Activated T-helper 1 cell treated with anti-CD3 and anti-CD28 coated beads, Interleukin-12 subunit alpha, Interleukin-12 subunit beta, Interleukin-2, Interleukin-4 antibody, amounts not matched to agents 30 ng/mL and 10 ng/mL and 1 ng/mL, durations not matched to agents 14 hours and 24 hours and 36 hours (primary cell): ENCODE measurements around the gene DOCK11. TPM values are rescaled to one million over a fixed set of nuclear protein-coding genes. Genes with fewer than 3 reads are reported as not detected.
"Not testable (repeated sequence)": the region's sequence is repeated elsewhere in the genome, so short reads cannot be mapped to it uniquely, and the experiment has no call there.

Source experiments
- DNase-seq: peaks from one replicate; pipeline ENCODE4 v3.0.0; 2021; ENCODE audit warnings: low spot score
- H3K27ac Mint-ChIP-seq: one replicate; pipeline ENCODE4 v1.8.0; 2021; ENCODE audit warnings: mild to moderate bottlenecking, mixed read lengths
- H3K27me3 Mint-ChIP-seq: one replicate; pipeline ENCODE4 v1.8.0; 2022; ENCODE audit warnings: mild to moderate bottlenecking, moderate library complexity, mixed read lengths; ENCODE audit not compliant: insufficient read depth
- H3K36me3 Mint-ChIP-seq: one replicate; pipeline ENCODE4 v1.8.0; 2021; ENCODE audit warnings: low read depth, mixed read lengths
- H3K4me1 Mint-ChIP-seq: one replicate; pipeline ENCODE4 v1.8.0; 2021; ENCODE audit warnings: low read depth, mixed read lengths
- H3K4me3 Mint-ChIP-seq: one replicate; pipeline ENCODE4 v1.8.0; 2021; ENCODE audit warnings: mild to moderate bottlenecking, moderate library complexity, mixed read lengths
- H3K9me3 Mint-ChIP-seq: one replicate; pipeline ENCODE4 v1.8.0; 2021; ENCODE audit warnings: mixed read lengths
- intact Hi-C: fragments of 100-400 bp; cut with micrococcal nuclease; formaldehyde crosslinking; loops from one replicate; pipeline ENCODE4 v1.15.1; 2024
- total RNA-seq: library from RNA; stranded (reverse); gene quantifications from 2 replicates; pipeline ENCODE4 v1.2.3, GENCODE V29; 2022

The DOCK11 gene
- 28.6 and 30.1 TPM in 2 replicates for total RNA-seq

DNA sequence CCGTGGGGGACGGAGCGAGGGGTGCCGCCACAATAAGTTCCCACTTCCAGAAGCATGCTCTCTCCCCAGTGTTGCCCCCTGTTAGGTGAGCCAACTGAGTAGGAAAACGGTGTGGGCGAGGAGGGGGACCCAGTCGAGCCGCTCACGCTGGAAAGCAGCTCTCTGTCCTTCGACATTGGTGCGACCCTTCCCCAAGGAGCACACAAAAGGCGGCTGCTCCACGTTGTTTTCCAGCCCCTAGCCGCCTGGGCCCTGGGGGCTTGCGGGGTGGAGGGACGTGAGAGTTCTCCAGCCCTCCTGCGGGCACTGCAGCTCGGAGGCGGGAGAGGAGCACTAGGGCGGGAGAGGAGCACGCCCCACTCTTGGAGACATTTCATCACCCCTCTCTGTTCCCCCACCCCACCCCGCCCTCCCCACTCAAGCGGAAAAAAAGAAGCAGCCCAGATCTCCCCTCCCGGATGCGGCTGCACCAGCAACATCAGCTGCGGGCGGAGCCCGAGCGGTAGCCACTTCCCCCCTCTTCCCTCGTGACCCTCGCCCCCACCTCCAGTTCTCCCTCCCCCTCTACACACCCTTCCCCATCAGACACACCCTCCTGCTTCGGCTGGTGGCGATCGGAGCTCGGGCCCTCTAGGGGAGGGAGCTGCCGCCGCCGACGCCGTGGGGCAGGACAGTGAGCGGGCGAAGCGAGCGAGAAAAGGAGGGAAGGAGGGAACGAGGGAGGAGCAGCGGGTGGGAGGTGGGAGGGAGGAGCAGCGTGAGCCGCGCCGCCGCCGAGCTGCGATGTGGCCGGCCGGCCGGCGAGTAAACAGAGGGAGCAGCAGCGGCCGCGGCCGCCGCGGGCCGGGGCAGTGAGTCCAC is at the start of gene DOCK11:
TSS of gene DOCK11 (plus strand) at position 755 of the 861 bp plus-strand sequence. CDS start 157 bp downstream, outside the sequence.
- Mint-ChIP-seq H3K27me3 (no peaks in the 10 kb centered on the region), H3K4me1 (peaks cover 30% of the 10 kb centered on the region), H3K9me3 (no peaks in the 10 kb centered on the region), H3K36me3 (peaks cover 4% of the 10 kb centered on the region), H3K4me3 (peak within 1 kb of the TSS; percentile 98), H3K27ac (peak within 1 kb of the TSS; percentile 97)
- DNase-seq = peak; percentile 75
- intact Hi-C loops = loop anchor here (1.0 to 5.0 kb wide), 5 partner anchors 33 to 742 kb away; partner anchors contain the start of genes PGRMC1 and WDR44

DNA sequence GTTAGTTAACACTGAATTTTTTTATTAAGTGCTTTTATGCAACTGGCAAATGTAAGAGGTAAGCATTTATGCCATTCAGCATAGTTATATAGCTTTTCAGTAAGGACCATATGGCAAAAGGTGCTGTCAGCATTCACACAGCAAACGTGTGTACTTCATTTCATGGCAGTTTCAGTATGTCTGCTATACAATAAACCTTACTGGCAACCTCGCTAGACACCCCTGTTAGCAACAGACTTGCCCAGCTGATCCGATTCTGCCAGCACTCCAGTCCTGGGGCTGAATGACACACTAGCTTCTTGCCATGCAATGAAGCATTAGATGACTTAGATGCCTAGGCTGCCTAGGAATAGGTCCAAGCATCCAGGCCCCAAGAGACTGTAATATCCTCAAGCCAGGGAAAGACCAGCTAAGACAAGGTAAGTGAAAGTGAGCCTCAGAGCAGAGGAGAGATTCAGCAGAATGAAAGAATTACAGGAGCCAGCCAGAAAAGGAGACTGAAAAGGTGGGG is 47.3 kb upstream of the DOCK11 start:
- Mint-ChIP-seq H3K4me3 (no peak overlapping the region), H3K9me3 (no peaks in the 10 kb centered on the region), H3K27me3 (no peaks in the 10 kb centered on the region), H3K36me3 (peaks cover 4% of the 10 kb centered on the region), H3K4me1 (no peaks in the 10 kb centered on the region), H3K27ac (no peak overlapping the region)
- DNase-seq = no peak
- intact Hi-C loops = no loop called here

GRCh38 chrX:118455013-118455412 is 40.6 kb upstream of the DOCK11 start:
- intact Hi-C loops = no loop called here
- Mint-ChIP-seq H3K27me3 (peaks cover 2% of the 10 kb centered on the region), H3K27ac (no peak overlapping the region), H3K36me3 (peaks cover 5% of the 10 kb centered on the region), H3K4me3 (no peak overlapping the region), H3K4me1 (no peaks in the 10 kb centered on the region), H3K9me3 (no peaks in the 10 kb centered on the region)
- DNase-seq = no peak

- H3K27ac Mint-ChIP-seq = no peak overlapping the region
- H3K9me3 Mint-ChIP-seq = no peaks in the 10 kb centered on the region
- no peak overlapping the region for H3K4me3 Mint-ChIP-seq
- DNase-seq = no peak
- no peaks in the 10 kb centered on the region for H3K36me3 Mint-ChIP-seq
- no peaks in the 10 kb centered on the region for H3K4me1 Mint-ChIP-seq
- peaks cover 5% of the 10 kb centered on the region for H3K27me3 Mint-ChIP-seq
- intact Hi-C loops = loop anchor here (1.0 kb wide), 2 partner anchors 77 to 142 kb away; no protein-coding TSS in a partner anchor
These were observed 36.1 kb upstream of the DOCK11 start for GRCh38 chrX:118459494-118459893.

- Mint-ChIP-seq H3K27ac (no peak overlapping the region), H3K9me3 (no peaks in the 10 kb centered on the region), H3K27me3 (peaks cover 3% of the 10 kb centered on the region), H3K36me3 (no peaks in the 10 kb centered on the region), H3K4me3 (no peak overlapping the region), H3K4me1 (no peaks in the 10 kb centered on the region)
- intact Hi-C loops = no loop called here
- no peak for DNase-seq
These were observed 31.1 kb upstream of the DOCK11 start for GRCh38 chrX:118464501-118464900.

DNA sequence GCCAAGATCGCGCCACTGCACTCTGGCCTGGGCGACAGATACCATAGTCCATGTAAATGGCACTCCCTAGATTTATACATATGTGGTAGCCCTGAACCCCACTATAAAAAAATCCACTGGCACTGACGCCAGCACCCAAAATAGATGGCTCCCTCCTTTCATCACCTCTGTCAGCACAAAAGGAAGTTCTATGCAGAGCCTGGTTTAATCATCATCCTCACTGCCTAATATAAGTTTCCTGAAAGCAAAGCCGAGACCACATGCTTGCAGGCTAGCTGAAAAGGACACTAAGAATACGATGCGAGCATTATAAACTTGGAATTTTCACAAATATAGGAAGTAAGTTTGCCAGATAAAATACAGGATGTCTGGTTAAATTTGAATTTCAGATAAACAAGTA is 27.5 kb upstream of the DOCK11 start:
- H3K9me3 Mint-ChIP-seq = no peaks in the 10 kb centered on the region
- intact Hi-C loops = no loop called here
- no peak overlapping the region for H3K27ac Mint-ChIP-seq
- no peak for DNase-seq
- H3K4me3 Mint-ChIP-seq = no peak overlapping the region
- H3K4me1 Mint-ChIP-seq = no peaks in the 10 kb centered on the region
- H3K27me3 Mint-ChIP-seq = peaks cover 1% of the 10 kb centered on the region
- no peaks in the 10 kb centered on the region for H3K36me3 Mint-ChIP-seq

DNA sequence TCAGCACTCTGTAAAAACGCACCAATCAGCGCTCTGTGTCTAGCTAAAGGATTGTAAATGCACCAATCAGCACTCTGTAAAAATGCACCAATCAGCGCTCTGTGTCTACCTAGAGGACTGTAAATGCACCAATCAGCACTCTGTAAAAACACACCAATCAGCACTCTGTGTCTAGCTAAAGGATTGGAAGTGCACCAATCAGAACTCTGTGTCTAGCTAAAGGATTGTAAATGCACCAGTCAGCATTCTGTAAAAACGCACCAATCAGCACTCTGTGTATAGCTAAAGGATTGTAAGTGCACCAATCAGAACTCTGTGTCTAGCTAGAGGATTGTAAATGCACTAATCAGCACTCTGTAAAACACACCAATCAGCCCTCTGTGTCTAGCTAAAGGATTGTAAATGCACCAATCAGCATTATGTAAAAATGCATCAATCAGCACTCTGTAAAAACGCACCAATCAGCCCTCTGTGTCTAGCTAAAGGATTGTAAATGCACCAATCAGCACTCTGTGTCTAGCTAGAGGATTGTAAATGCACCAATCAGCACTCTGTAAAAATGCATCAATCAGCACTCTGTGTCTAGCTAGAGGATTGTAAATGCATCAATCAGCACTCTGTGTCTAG is 24.8 kb upstream of the DOCK11 start:
- intact Hi-C loops, H3K27me3 Mint-ChIP-seq, DNase-seq, H3K27ac Mint-ChIP-seq, H3K9me3 Mint-ChIP-seq, H3K36me3 Mint-ChIP-seq, H3K4me1 Mint-ChIP-seq, H3K4me3 Mint-ChIP-seq: not testable (repeated sequence)

DNA sequence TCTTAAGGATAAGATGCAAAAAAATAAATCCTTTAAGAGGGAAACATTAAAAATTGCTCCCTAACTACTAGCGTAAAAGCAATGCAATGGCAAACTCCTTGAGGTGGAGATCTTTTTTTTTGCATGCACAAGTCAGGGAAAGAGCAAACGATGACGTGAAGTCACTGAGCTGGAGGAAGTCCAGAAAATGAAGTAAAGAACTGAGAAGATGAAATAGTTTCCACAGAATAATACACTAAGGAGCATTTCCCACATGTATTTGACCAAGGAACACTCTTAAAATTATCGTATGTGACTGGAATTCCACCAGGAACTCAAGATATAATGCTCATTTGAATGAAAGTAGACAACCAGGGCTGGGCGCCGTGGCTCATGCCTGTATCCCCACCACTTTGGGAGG is 21.0 kb upstream of the DOCK11 start:
- intact Hi-C loops = no loop called here
- Mint-ChIP-seq H3K9me3 (no peaks in the 10 kb centered on the region), H3K27me3 (no peaks in the 10 kb centered on the region), H3K4me3 (no peak overlapping the region), H3K27ac (no peak overlapping the region), H3K36me3 (no peaks in the 10 kb centered on the region), H3K4me1 (no peaks in the 10 kb centered on the region)
- no peak for DNase-seq

- Mint-ChIP-seq H3K27me3 (no peaks in the 10 kb centered on the region), H3K4me1 (no peaks in the 10 kb centered on the region), H3K27ac (no peak overlapping the region), H3K9me3 (no peaks in the 10 kb centered on the region), H3K4me3 (no peak overlapping the region), H3K36me3 (no peaks in the 10 kb centered on the region)
- intact Hi-C loops = no loop called here
- DNase-seq = no peak
These were observed 19.7 kb upstream of the DOCK11 start for GRCh38 chrX:118475903-118476302.

DNA sequence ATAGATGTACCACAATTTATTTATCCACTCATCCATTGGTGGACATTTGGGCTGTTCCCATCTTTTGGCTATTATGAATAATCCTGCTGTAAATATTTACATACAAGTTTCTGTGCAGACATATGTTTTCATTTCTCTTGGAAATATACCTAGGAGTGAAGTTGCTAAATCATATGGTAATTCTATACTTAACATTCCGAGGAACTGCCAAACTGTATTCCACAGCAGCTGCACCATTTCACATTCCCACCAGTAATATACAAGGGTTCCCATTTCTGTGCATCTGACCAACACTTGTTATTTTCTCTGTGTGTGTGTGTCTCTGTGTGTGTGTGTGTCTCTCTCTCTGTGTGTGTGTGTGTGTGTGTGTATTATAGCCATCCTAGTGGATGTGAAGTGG is 15.4 kb upstream of the DOCK11 start:
- H3K4me3 Mint-ChIP-seq = no peak overlapping the region
- H3K4me1 Mint-ChIP-seq = no peaks in the 10 kb centered on the region
- H3K36me3 Mint-ChIP-seq = no peaks in the 10 kb centered on the region
- DNase-seq = no peak
- H3K9me3 Mint-ChIP-seq = no peaks in the 10 kb centered on the region
- intact Hi-C loops = no loop called here
- no peaks in the 10 kb centered on the region for H3K27me3 Mint-ChIP-seq
- H3K27ac Mint-ChIP-seq = no peak overlapping the region

GRCh38 chrX:118482384-118482783 is 13.2 kb upstream of the DOCK11 start:
- H3K4me1 Mint-ChIP-seq, DNase-seq, H3K27me3 Mint-ChIP-seq, H3K27ac Mint-ChIP-seq, H3K9me3 Mint-ChIP-seq, H3K4me3 Mint-ChIP-seq, intact Hi-C loops, H3K36me3 Mint-ChIP-seq: not testable (repeated sequence)

GRCh38 chrX:118484216-118484903 is 11.3 kb upstream of the DOCK11 start:
- Mint-ChIP-seq H3K27me3 (no peaks in the 10 kb centered on the region), H3K4me1 (no peaks in the 10 kb centered on the region), H3K36me3 (no peaks in the 10 kb centered on the region), H3K27ac (no peak overlapping the region), H3K4me3 (no peak overlapping the region), H3K9me3 (no peaks in the 10 kb centered on the region)
- no peak for DNase-seq
- intact Hi-C loops = no loop called here

DNA sequence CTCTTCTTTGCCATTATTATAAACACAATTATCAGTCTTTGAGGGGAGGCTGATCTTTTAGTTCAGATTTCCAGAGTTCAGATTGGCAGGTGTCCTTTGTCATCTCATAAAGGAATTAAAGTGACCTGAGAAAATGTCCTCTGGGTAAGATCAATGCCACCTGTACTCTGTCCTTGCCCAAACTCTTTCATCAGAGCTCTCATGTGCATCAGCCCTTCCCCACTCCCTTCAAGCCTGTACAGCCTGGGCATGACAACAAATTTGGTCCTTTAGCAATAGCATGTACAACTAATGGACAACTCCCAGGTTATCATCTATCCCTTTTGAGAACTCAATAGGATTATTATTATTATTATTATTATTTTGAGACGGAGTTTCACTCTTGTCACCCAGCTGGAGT is 8.9 kb upstream of the DOCK11 start:
- intact Hi-C loops, H3K27me3 Mint-ChIP-seq, H3K36me3 Mint-ChIP-seq, H3K9me3 Mint-ChIP-seq, H3K4me3 Mint-ChIP-seq, H3K27ac Mint-ChIP-seq, H3K4me1 Mint-ChIP-seq, DNase-seq: not testable (repeated sequence)
